ENCODE data around the gene ZNF611. TPM values are rescaled to one million over a fixed set of nuclear protein-coding genes. Genes with fewer than 3 reads are reported as not detected.
"Not testable (repeated sequence)": the region's sequence is repeated elsewhere in the genome, so short reads cannot be mapped to it uniquely, and the experiment has no call there.

Gene ZNF611
- total and polyA plus RNA-seq, 3 experiments from 2014 or later: 21.9 to 44.5 (median 24.2) TPM

GRCh38 chr19:52713051-52713450 is 21.8 kb downstream of the ZNF611 start:
- H3K27me3 ChIP-seq (ENCODE audit: insufficient read depth, low read length, poor library complexity, severe bottlenecking); H3K4me1 ChIP-seq (ENCODE audit: insufficient read depth, low read length); POLR2A ChIA-PET; H3K4me3 Mint-ChIP-seq; H3K4me3 ChIP-seq (ENCODE audit: low read length); H3K9me3 ChIP-seq (ENCODE audit: low read length); DNase-seq; H3K27ac ChIP-seq (ENCODE audit: low read depth, low read length); H3K27me3 Mint-ChIP-seq; CTCF ChIA-PET: not testable (repeated sequence)
- Mint-ChIP-seq H3K36me3 (peaks cover 29 to 69% (median 57%) of the 10 kb centered on the region in 3 donors), H3K9me3 (peaks cover 0 to 30% (median 16%) of the 10 kb centered on the region in 5 donors), H3K4me1 (peaks cover 21 to 36% (median 26%) of the 10 kb centered on the region in 3 donors), H3K27ac (peak overlapping the region in 2 of 8 donors; percentile 17 to 54)
- H3K36me3 ChIP-seq (ENCODE audit: insufficient read depth, low read length): peaks cover 30% of the 10 kb centered on the region

GRCh38 chr19:52711661-52712060 is 23.2 kb downstream of the ZNF611 start:
- CTCF ChIA-PET; H3K27me3 Mint-ChIP-seq; DNase-seq; POLR2A ChIA-PET; H3K4me3 Mint-ChIP-seq; H3K27ac ChIP-seq (ENCODE audit: low read depth, low read length); H3K9me3 ChIP-seq (ENCODE audit: low read length); H3K4me1 ChIP-seq (ENCODE audit: insufficient read depth, low read length); H3K27me3 ChIP-seq (ENCODE audit: insufficient read depth, low read length, poor library complexity, severe bottlenecking); H3K4me3 ChIP-seq (ENCODE audit: low read length): not testable (repeated sequence)
- H3K27ac Mint-ChIP-seq: peak overlapping the region in 1 of 8 donors; percentile 54
- peaks cover 38% of the 10 kb centered on the region for H3K36me3 ChIP-seq (ENCODE audit: insufficient read depth, low read length)
- peaks cover 21 to 27% (median 22%) of the 10 kb centered on the region in 3 donors for H3K4me1 Mint-ChIP-seq
- H3K9me3 Mint-ChIP-seq: peaks cover 0 to 41% (median 27%) of the 10 kb centered on the region in 5 donors
- peaks cover 37 to 74% (median 66%) of the 10 kb centered on the region in 3 donors for H3K36me3 Mint-ChIP-seq

- peaks cover 49% of the 10 kb centered on the region for H3K36me3 ChIP-seq (ENCODE audit: insufficient read depth, low read length)
- peak overlapping the region in 1 of 7 donors; percentile 27 for H3K4me3 Mint-ChIP-seq
- H3K27ac Mint-ChIP-seq: no peak overlapping the region
- ChIA-PET POLR2A (no interaction called here), CTCF (no interaction called here)
- H3K27ac ChIP-seq (ENCODE audit: low read depth, low read length): no peak overlapping the region
- H3K27me3 ChIP-seq (ENCODE audit: insufficient read depth, low read length, poor library complexity, severe bottlenecking): no peaks in the 10 kb centered on the region
- peaks cover 9 to 15% (median 10%) of the 10 kb centered on the region in 3 donors for H3K4me1 Mint-ChIP-seq
- H3K9me3 Mint-ChIP-seq: peaks cover 9 to 52% (median 38%) of the 10 kb centered on the region in 5 donors
- peaks cover 48 to 83% (median 78%) of the 10 kb centered on the region in 3 donors for H3K36me3 Mint-ChIP-seq
- H3K27me3 Mint-ChIP-seq: no peaks in the 10 kb centered on the region
- DNase-seq: no peak
- peaks cover 12% of the 10 kb centered on the region for H3K9me3 ChIP-seq (ENCODE audit: low read length)
- H3K4me1 ChIP-seq (ENCODE audit: insufficient read depth, low read length): peaks cover 3% of the 10 kb centered on the region
- no peak overlapping the region for H3K4me3 ChIP-seq (ENCODE audit: low read length)
Measured at GRCh38 chr19:52710538-52710937, 24.3 kb downstream of the ZNF611 start.

- H3K27ac ChIP-seq (ENCODE audit: low read depth, low read length); DNase-seq; H3K27ac Mint-ChIP-seq; H3K4me1 ChIP-seq (ENCODE audit: insufficient read depth, low read length); H3K27me3 ChIP-seq (ENCODE audit: insufficient read depth, low read length, poor library complexity, severe bottlenecking); H3K4me1 Mint-ChIP-seq; CTCF ChIA-PET; H3K4me3 Mint-ChIP-seq; POLR2A ChIA-PET; H3K27me3 Mint-ChIP-seq: not testable (repeated sequence)
- H3K36me3 ChIP-seq (ENCODE audit: insufficient read depth, low read length): peaks cover 37% of the 10 kb centered on the region
- H3K4me3 ChIP-seq (ENCODE audit: low read length): peak overlapping the region; percentile 4
- Mint-ChIP-seq H3K9me3 (peaks cover 33 to 86% (median 85%) of the 10 kb centered on the region in 5 donors), H3K36me3 (peaks cover 37 to 69% (median 57%) of the 10 kb centered on the region in 3 donors)
- H3K9me3 ChIP-seq (ENCODE audit: low read length): peaks cover 23% of the 10 kb centered on the region
Measured at GRCh38 chr19:52705615-52706014, 29.2 kb downstream of the ZNF611 start.

- Mint-ChIP-seq H3K27me3 (no peaks in the 10 kb centered on the region), H3K27ac (no peak overlapping the region)
- H3K9me3 ChIP-seq (ENCODE audit: low read length): peaks cover 23% of the 10 kb centered on the region
Measured at GRCh38 chr19:52703917-52704316, 30.9 kb downstream of the ZNF611 start.

GRCh38 chr19:52700673-52701072 is 34.2 kb downstream of the ZNF611 start:
- H3K27ac Mint-ChIP-seq: peak overlapping the region in 1 of 8 donors; percentile 68
- H3K4me3 ChIP-seq (ENCODE audit: low read length): no peak overlapping the region
- CTCF ChIA-PET: no interaction called here
- peaks cover 3% of the 10 kb centered on the region for H3K36me3 ChIP-seq (ENCODE audit: insufficient read depth, low read length)
- no peaks in the 10 kb centered on the region for H3K4me1 ChIP-seq (ENCODE audit: insufficient read depth, low read length)
- H3K9me3 ChIP-seq (ENCODE audit: low read length): peaks cover 13% of the 10 kb centered on the region
- H3K36me3 Mint-ChIP-seq: peaks cover 11 to 35% (median 17%) of the 10 kb centered on the region in 3 donors
- H3K27me3 ChIP-seq (ENCODE audit: insufficient read depth, low read length, poor library complexity, severe bottlenecking): no peaks in the 10 kb centered on the region
- H3K27me3 Mint-ChIP-seq: no peaks in the 10 kb centered on the region
- H3K27ac ChIP-seq (ENCODE audit: low read depth, low read length): no peak overlapping the region
- peaks cover 0 to 7% (median 4%) of the 10 kb centered on the region in 3 donors for H3K4me1 Mint-ChIP-seq
- H3K4me3 Mint-ChIP-seq: peak overlapping the region in 1 of 7 donors; percentile 33
- no peak for DNase-seq
- H3K9me3 Mint-ChIP-seq: peaks cover 27 to 66% (median 62%) of the 10 kb centered on the region in 5 donors
- POLR2A ChIA-PET: no interaction called here

More at GRCh38 chr19:52703917-52704316, 30.9 kb downstream of the ZNF611 start:
- Mint-ChIP-seq H3K4me3 (no peak overlapping the region), H3K4me1 (peaks cover 0 to 5% (median 0%) of the 10 kb centered on the region in 3 donors), H3K36me3 (peaks cover 31 to 66% (median 44%) of the 10 kb centered on the region in 3 donors), H3K9me3 (peaks cover 35 to 88% (median 86%) of the 10 kb centered on the region in 5 donors)
- H3K27me3 ChIP-seq (ENCODE audit: insufficient read depth, low read length, poor library complexity, severe bottlenecking): no peaks in the 10 kb centered on the region
- ChIA-PET POLR2A (no interaction called here), CTCF (no interaction called here)
- H3K27ac ChIP-seq (ENCODE audit: low read depth, low read length): no peak overlapping the region
- H3K4me3 ChIP-seq (ENCODE audit: low read length): no peak overlapping the region
- no peak for DNase-seq
- H3K36me3 ChIP-seq (ENCODE audit: insufficient read depth, low read length): peaks cover 29% of the 10 kb centered on the region
- H3K4me1 ChIP-seq (ENCODE audit: insufficient read depth, low read length): no peaks in the 10 kb centered on the region

GRCh38 chr19:52699555-52699954 is 35.3 kb downstream of the ZNF611 start:
- Mint-ChIP-seq H3K36me3 (peaks cover 1 to 24% (median 7%) of the 10 kb centered on the region in 3 donors), H3K9me3 (peaks cover 16 to 55% (median 51%) of the 10 kb centered on the region in 5 donors)
- H3K27me3 Mint-ChIP-seq; H3K27ac ChIP-seq (ENCODE audit: low read depth, low read length); H3K4me3 Mint-ChIP-seq; DNase-seq; H3K27ac Mint-ChIP-seq; H3K36me3 ChIP-seq (ENCODE audit: insufficient read depth, low read length); POLR2A ChIA-PET; H3K27me3 ChIP-seq (ENCODE audit: insufficient read depth, low read length, poor library complexity, severe bottlenecking); H3K4me3 ChIP-seq (ENCODE audit: low read length); CTCF ChIA-PET; H3K9me3 ChIP-seq (ENCODE audit: low read length); H3K4me1 Mint-ChIP-seq; H3K4me1 ChIP-seq (ENCODE audit: insufficient read depth, low read length): not testable (repeated sequence)

- Mint-ChIP-seq H3K27me3 (no peaks in the 10 kb centered on the region), H3K4me1 (peaks cover 2 to 12% (median 8%) of the 10 kb centered on the region in 3 donors), H3K4me3 (no peak overlapping the region), H3K9me3 (peaks cover 6 to 23% (median 16%) of the 10 kb centered on the region in 5 donors), H3K27ac (no peak overlapping the region), H3K36me3 (peaks cover 1 to 12% (median 2%) of the 10 kb centered on the region in 3 donors)
- Histone ChIP-seq H3K9me3 (ENCODE audit: low read length) (no peaks in the 10 kb centered on the region), H3K36me3 (ENCODE audit: insufficient read depth, low read length) (no peaks in the 10 kb centered on the region), H3K27me3 (ENCODE audit: insufficient read depth, low read length, poor library complexity, severe bottlenecking) (no peaks in the 10 kb centered on the region), H3K4me1 (ENCODE audit: insufficient read depth, low read length) (peaks cover 7% of the 10 kb centered on the region), H3K4me3 (ENCODE audit: low read length) (no peak overlapping the region), H3K27ac (ENCODE audit: low read depth, low read length) (no peak overlapping the region)
- POLR2A ChIA-PET: no interaction called here
- no peak for DNase-seq
- CTCF ChIA-PET: no interaction called here
Measured at GRCh38 chr19:52695996-52696395, 38.8 kb downstream of the ZNF611 start.

All from CD8-positive, alpha-beta memory T cell (primary cell).